Mononuclear cell (primary cell): Measurements from ENCODE around the gene SFMBT2. TPM values are rescaled to one million over a fixed set of nuclear protein-coding genes. Genes with fewer than 3 reads are reported as not detected.

Source experiments
- H3K27me3 ChIP-seq: 2 replicates; pipeline ENCODE4 v1.6.0; 2011; ENCODE audit warnings: low read length, control low read depth; ENCODE audit not compliant: insufficient read depth
- H3K4me1 ChIP-seq: 2 replicates; pipeline ENCODE4 v1.5.1; 2011; ENCODE audit warnings: mild to moderate bottlenecking, low read length, control low read depth; ENCODE audit not compliant: insufficient read depth
- H3K4me3 ChIP-seq: 2 replicates; pipeline ENCODE4 v1.5.1; 2011; ENCODE audit warnings: mild to moderate bottlenecking, low read length, moderate library complexity
- H3K9me3 ChIP-seq: 2 replicates; pipeline ENCODE4 v1.5.1; 2011; ENCODE audit warnings: low read depth, mild to moderate bottlenecking, control low read depth, low read length
- total RNA-seq: library from RNA; depleted of rRNA; stranded (reverse); fragments of >200 nt; gene quantifications from one replicate; pipeline ENCODE4 v1.2.3, GENCODE V29; 2012

Gene SFMBT2
- total RNA-seq, 1 donor: 22.8 TPM

GRCh38 chr10:7170626-7171322 is 240.1 kb downstream of the SFMBT2 start:
- Histone ChIP-seq H3K4me3 (no peak overlapping the region), H3K9me3 (no peaks in the 10 kb centered on the region), H3K4me1 (no peaks in the 10 kb centered on the region), H3K27me3 (no peaks in the 10 kb centered on the region)

GRCh38 chr10:7168414-7168813 is 242.4 kb downstream of the SFMBT2 start:
- H3K27me3 ChIP-seq: no peaks in the 10 kb centered on the region
- H3K4me3 ChIP-seq: no peak overlapping the region
- H3K9me3 ChIP-seq: no peaks in the 10 kb centered on the region
- H3K4me1 ChIP-seq: no peaks in the 10 kb centered on the region

GRCh38 chr10:7165500-7166177 is 245.2 kb downstream of the SFMBT2 start:
- Histone ChIP-seq H3K27me3 (no peaks in the 10 kb centered on the region), H3K4me3 (no peak overlapping the region), H3K9me3 (no peaks in the 10 kb centered on the region), H3K4me1 (no peaks in the 10 kb centered on the region)

GRCh38 chr10:7164955-7165354 is 245.9 kb downstream of the SFMBT2 start:
- Histone ChIP-seq H3K4me3 (no peak overlapping the region), H3K27me3 (no peaks in the 10 kb centered on the region), H3K9me3 (no peaks in the 10 kb centered on the region), H3K4me1 (no peaks in the 10 kb centered on the region)

GRCh38 chr10:7162331-7162730 is 248.5 kb downstream of the SFMBT2 start:
- Histone ChIP-seq H3K9me3 (no peaks in the 10 kb centered on the region), H3K27me3 (no peaks in the 10 kb centered on the region), H3K4me1 (peaks cover 7% of the 10 kb centered on the region), H3K4me3 (no peak overlapping the region)

GRCh38 chr10:7161484-7162250 is 249.2 kb downstream of the SFMBT2 start:
- Histone ChIP-seq H3K4me1 (peaks cover 9% of the 10 kb centered on the region), H3K4me3 (no peak overlapping the region), H3K27me3 (no peaks in the 10 kb centered on the region), H3K9me3 (no peaks in the 10 kb centered on the region)

GRCh38 chr10:7159928-7160327 is 250.9 kb downstream of the SFMBT2 start:
- Histone ChIP-seq H3K4me1 (peaks cover 9% of the 10 kb centered on the region), H3K27me3 (no peaks in the 10 kb centered on the region), H3K9me3 (no peaks in the 10 kb centered on the region), H3K4me3 (no peak overlapping the region)

- Histone ChIP-seq H3K9me3 (no peaks in the 10 kb centered on the region), H3K27me3 (no peaks in the 10 kb centered on the region), H3K4me1 (peaks cover 9% of the 10 kb centered on the region), H3K4me3 (no peak overlapping the region)
Measured at GRCh38 chr10:7159517-7159916, 251.3 kb downstream of the SFMBT2 start.

GRCh38 chr10:7157091-7157490 is 253.7 kb downstream of the SFMBT2 start:
- Histone ChIP-seq H3K9me3 (no peaks in the 10 kb centered on the region), H3K27me3 (no peaks in the 10 kb centered on the region), H3K4me3 (no peak overlapping the region), H3K4me1 (peaks cover 9% of the 10 kb centered on the region)

GRCh38 chr10:7153750-7154149 is 257.1 kb downstream of the SFMBT2 start:
- no peaks in the 10 kb centered on the region for H3K9me3 ChIP-seq
- H3K4me3 ChIP-seq: no peak overlapping the region
- no peaks in the 10 kb centered on the region for H3K27me3 ChIP-seq
- peaks cover 9% of the 10 kb centered on the region for H3K4me1 ChIP-seq

GRCh38 chr10:7152982-7153381 is 257.9 kb downstream of the SFMBT2 start:
- Histone ChIP-seq H3K27me3 (no peaks in the 10 kb centered on the region), H3K4me3 (no peak overlapping the region), H3K9me3 (no peaks in the 10 kb centered on the region), H3K4me1 (peaks cover 8% of the 10 kb centered on the region)

GRCh38 chr10:7152341-7152740 is 258.5 kb downstream of the SFMBT2 start:
- no peak overlapping the region for H3K4me3 ChIP-seq

GRCh38 chr10:7151538-7151937 is 259.3 kb downstream of the SFMBT2 start:
- no peaks in the 10 kb centered on the region for H3K9me3 ChIP-seq
- no peaks in the 10 kb centered on the region for H3K27me3 ChIP-seq
- no peak overlapping the region for H3K4me3 ChIP-seq
- no peaks in the 10 kb centered on the region for H3K4me1 ChIP-seq

More at GRCh38 chr10:7152341-7152740, 258.5 kb downstream of the SFMBT2 start:
- Histone ChIP-seq H3K9me3 (no peaks in the 10 kb centered on the region), H3K27me3 (no peaks in the 10 kb centered on the region), H3K4me1 (peaks cover 2% of the 10 kb centered on the region)

GRCh38 chr10:7150349-7150748 is 260.5 kb downstream of the SFMBT2 start:
- Histone ChIP-seq H3K27me3 (no peaks in the 10 kb centered on the region), H3K4me3 (no peak overlapping the region), H3K4me1 (no peaks in the 10 kb centered on the region), H3K9me3 (no peaks in the 10 kb centered on the region)

- Histone ChIP-seq H3K4me1 (no peaks in the 10 kb centered on the region), H3K4me3 (no peak overlapping the region), H3K9me3 (no peaks in the 10 kb centered on the region), H3K27me3 (no peaks in the 10 kb centered on the region)
Measured at GRCh38 chr10:7146189-7146588, 264.6 kb downstream of the SFMBT2 start.
